HG03521 (cell line): ENCODE results near the gene FOXE3.
"Not testable (repeated sequence)": the region's sequence is repeated elsewhere in the genome, so short reads cannot be mapped to it uniquely, and the experiment has no call there.

Source experiments
- ATAC-seq: cut with Tn5 transposase; IDR thresholded peaks from one replicate; pipeline ENCODE4 v1.9.1; 2021; ENCODE audit warnings: mild to moderate bottlenecking, moderate library complexity; ENCODE audit not compliant: unreplicated experiment

FOXE3 gene

GRCh38 chr1:47445823-47446550, 29.9 kb downstream of the FOXE3 start:
- ATAC-seq = no peak

DNA sequence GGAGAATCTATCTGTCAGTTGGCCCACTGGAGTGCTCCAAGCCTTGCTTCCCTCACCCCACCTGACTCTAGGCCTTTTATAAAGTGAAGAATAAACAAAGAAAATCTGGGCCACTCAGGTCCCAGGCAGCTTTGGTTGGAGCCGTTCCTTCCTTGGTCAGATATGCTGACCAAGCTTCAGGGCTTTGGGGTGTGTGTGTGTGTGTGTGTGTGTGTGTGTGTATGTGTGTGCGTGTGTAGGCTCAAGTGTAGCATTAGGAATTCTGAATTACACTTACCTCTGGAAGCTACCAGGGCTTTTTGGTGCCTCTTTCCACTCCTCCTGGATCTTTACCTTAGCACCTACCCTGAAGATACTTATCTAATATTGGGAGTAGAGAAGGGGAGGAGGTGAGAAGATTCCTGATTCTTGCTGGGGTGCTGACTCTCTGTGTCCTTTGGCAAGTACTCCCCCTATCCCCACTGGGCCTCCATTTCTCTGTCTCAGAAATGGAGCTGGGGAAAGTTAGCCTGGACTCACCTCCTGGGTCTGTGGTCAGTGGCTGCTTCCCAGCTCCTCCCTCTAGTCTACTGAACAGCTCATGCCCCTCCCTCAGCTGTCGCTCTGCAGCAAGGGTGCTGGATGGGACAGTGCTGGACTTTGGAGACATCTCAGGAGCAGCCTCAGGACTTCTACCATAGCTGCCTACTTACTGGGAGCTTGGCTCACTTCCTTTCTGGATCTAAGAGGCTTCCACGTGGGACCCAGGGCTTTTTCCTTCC, 32.6 kb downstream of the FOXE3 start:
- no peak for ATAC-seq

- ATAC-seq = no peak
These were observed 33.9 kb downstream of the FOXE3 start for GRCh38 chr1:47449822-47450552.

DNA sequence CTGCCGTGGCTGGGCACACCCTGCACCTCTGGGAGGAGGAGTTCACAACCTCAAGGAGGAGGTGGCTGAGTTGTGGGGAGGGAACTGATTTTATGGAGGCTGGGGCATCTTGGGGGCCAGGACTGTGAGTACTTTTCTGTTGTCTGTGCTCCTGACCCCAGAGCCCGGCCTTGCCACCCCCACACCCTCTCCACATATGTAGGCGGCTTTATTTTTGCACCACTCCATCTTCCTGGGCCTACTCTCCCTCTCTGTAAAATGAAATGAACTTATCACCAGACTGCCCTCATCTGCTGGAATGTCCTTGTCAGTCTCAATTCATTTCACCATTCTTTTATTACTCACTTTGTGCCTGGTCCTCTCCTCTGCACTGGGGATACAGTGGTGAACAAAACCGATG, 34.5 kb downstream of the FOXE3 start:
- no peak for ATAC-seq

DNA sequence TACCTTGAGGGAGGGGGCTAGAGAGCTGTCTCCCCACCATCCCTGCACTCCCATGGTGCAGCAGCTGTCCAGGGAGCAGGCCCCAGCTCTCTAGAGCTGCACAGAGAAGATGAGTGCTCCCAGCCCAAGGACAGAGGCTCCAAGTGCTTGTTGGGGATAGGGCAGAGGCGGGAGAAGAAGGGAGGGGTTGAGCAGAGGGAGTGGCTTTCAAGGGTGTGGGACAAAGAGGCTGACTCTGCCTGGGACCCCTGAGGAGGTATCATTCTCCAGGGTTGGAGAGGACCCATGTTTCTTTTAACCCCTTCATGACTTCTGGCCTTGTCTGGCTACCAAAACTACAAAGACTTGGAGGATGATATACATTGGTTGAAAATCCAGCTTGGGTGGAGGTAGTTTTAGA, 36.3 kb downstream of the FOXE3 start:
- ATAC-seq = no peak

GRCh38 chr1:47453910-47454309, 37.8 kb downstream of the FOXE3 start:
- ATAC-seq = not testable (repeated sequence)

GRCh38 chr1:47456250-47456649, 40.2 kb downstream of the FOXE3 start:
- no peak for ATAC-seq

DNA sequence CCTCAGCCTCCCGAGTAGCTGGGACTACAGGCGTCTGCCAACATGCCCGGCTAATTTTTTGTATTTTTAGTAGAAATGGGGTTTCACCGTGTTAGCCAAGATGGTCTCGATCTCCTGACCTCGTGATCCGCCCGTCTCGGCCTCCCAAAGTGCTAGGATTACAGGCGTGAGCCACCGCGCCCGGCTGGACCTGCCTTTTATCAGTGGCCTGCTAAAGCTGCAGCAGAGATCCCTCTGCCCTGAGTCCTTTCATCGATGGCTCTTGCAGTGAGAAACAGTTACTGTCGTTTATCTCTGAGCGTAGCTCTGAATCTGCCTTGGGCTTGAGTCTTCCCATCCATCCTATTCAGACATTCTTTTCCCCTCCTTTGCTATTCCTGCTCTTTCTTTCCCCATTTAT, 41.5 kb downstream of the FOXE3 start:
- not testable (repeated sequence) for ATAC-seq

GRCh38 chr1:47459253-47459788, 43.2 kb downstream of the FOXE3 start:
- no peak for ATAC-seq

- no peak for ATAC-seq
These were observed 44.0 kb downstream of the FOXE3 start for GRCh38 chr1:47460040-47460439.

DNA sequence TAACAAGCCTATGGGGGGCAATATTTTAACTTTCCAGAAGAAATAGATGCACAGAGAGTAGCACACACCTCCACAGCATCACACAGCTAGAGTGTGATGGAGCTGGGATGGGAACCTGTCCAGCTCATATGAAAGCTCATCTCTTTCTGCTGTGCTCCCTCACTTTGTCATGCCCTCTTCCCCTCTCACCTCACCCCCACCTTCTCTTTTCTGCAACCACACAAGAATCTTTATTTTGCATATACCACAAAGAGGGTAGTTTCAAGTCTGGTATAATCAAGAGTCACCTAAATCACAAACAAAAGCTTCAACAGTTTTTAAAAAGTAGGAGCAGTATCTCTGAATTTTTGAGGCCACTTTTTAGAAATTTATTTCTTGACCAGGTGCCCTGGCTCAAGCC, 44.4 kb downstream of the FOXE3 start:
- ATAC-seq = no peak

DNA sequence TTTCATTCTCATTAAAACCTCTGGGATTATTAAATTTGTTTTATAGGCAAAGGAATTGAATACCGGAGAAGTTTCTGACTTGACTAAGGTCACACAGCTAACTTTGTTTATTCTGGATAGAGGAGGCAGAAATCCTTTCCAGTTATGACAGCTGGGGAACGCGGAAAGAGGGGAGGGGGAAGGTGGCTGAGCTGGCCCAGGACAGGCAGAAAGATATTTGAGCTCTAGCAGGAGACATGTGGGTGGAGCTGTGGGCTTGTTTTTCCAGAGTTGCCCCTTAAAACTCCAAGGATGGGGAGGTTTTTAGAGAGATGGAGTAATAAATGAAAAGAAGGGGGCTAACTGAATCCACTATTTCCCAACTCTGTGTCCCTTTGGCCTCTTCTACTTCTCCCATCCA, 49.5 kb downstream of the FOXE3 start:
- no peak for ATAC-seq
